SK-N-SH treated with all-trans-retinoic acid at 6 μM for 48 hours (cell line): Measurements from ENCODE around the gene HDHD2.

Experiments used
- ATAC-seq: fragments of 200-7000 bp; cut with Tn5 transposase; 3 replicates; pipeline ENCODE4 v1.9.1; 2020; ENCODE audit warnings: mild to moderate bottlenecking, moderate library complexity
- ARNTL ChIP-seq: fragments of 450-650 bp; formaldehyde crosslinking; IDR thresholded peaks from 2 replicates; pipeline ENCODE4 v1.5.0; 2020; ENCODE audit warnings: low read depth, mild to moderate bottlenecking, moderate library complexity, borderline replicate concordance
- BACH2 ChIP-seq: fragments of 250-450 bp; sonication (Bioruptor Pico); IDR thresholded peaks from 2 replicates; pipeline ENCODE4 v1.9.0; 2021; ENCODE audit warnings: mild to moderate bottlenecking, borderline replicate concordance
- CSDC2 ChIP-seq: fragments of 250-450 bp; sonication (Bioruptor Pico); IDR thresholded peaks from 2 replicates; pipeline ENCODE4 v1.5.0; 2020; ENCODE audit warnings: mild to moderate bottlenecking, moderate library complexity
- CSRNP3 ChIP-seq: fragments of 250-450 bp; sonication (Bioruptor Pico); IDR thresholded peaks from 2 replicates; pipeline ENCODE4 v1.5.1; 2021; ENCODE audit warnings: mild to moderate bottlenecking, moderate library complexity
- GLIS3 ChIP-seq: fragments of 250-450 bp; sonication (Bioruptor Pico); IDR thresholded peaks from 2 replicates; pipeline ENCODE4 v1.5.0; 2020; ENCODE audit warnings: mild to moderate bottlenecking, moderate library complexity
- ISL1 ChIP-seq: fragments of 250-450 bp; sonication (Bioruptor Pico); IDR thresholded peaks from 2 replicates; pipeline ENCODE4 v2.1.2; 2022; ENCODE audit warnings: mild to moderate bottlenecking, moderate library complexity
- OSR1 ChIP-seq: fragments of 250-450 bp; sonication (Bioruptor Pico); IDR thresholded peaks from 2 replicates; pipeline ENCODE4 v1.8.0; 2022; ENCODE audit warnings: moderate library complexity, mild to moderate bottlenecking, inconsistent platforms
- PATZ1 ChIP-seq: fragments of 250-450 bp; sonication (Bioruptor Pico); IDR thresholded peaks from 2 replicates; pipeline ENCODE4 v1.8.0; 2020; ENCODE audit warnings: mild to moderate bottlenecking, moderate library complexity, borderline replicate concordance
- RARB ChIP-seq: fragments of 250-450 bp; sonication (Bioruptor Pico); IDR thresholded peaks from 2 replicates; pipeline ENCODE4 v1.8.0; 2021; ENCODE audit warnings: mild to moderate bottlenecking, moderate library complexity
- SNAI2 ChIP-seq: fragments of 250-450 bp; sonication (Bioruptor Pico); IDR thresholded peaks from 2 replicates; pipeline ENCODE4 v1.5.0; 2020; ENCODE audit warnings: mild to moderate bottlenecking, moderate library complexity
- TCF4 ChIP-seq: fragments of 250-450 bp; sonication (Bioruptor Pico); IDR thresholded peaks from 2 replicates; pipeline ENCODE4 v1.8.0; 2021; ENCODE audit warnings: mild to moderate bottlenecking, moderate library complexity, borderline replicate concordance
- TOX ChIP-seq: fragments of 250-450 bp; sonication (Bioruptor Pico); IDR thresholded peaks from 2 replicates; pipeline ENCODE4 v1.8.0; 2021; ENCODE audit warnings: mild to moderate bottlenecking, moderate library complexity, borderline replicate concordance
- ZC3H10 ChIP-seq: fragments of 250-450 bp; sonication (Bioruptor Pico); IDR thresholded peaks from 2 replicates; pipeline ENCODE4 v1.5.1; 2021; ENCODE audit warnings: mild to moderate bottlenecking, moderate library complexity
- ZFP3 ChIP-seq: fragments of 250-450 bp; sonication (Bioruptor Pico); IDR thresholded peaks from 2 replicates; pipeline ENCODE4 v1.5.0; 2020; ENCODE audit warnings: mild to moderate bottlenecking, moderate library complexity
- ZFP30 ChIP-seq: fragments of 450-650 bp; formaldehyde crosslinking; IDR thresholded peaks from 2 replicates; pipeline ENCODE4 v1.5.0; 2022; ENCODE audit warnings: mild to moderate bottlenecking, moderate library complexity
- ZNF565 ChIP-seq: fragments of 450-650 bp; formaldehyde crosslinking; conservative IDR thresholded peaks from 2 replicates; pipeline ENCODE4 v1.5.0; 2020; ENCODE audit warnings: low read depth, mild to moderate bottlenecking, moderate library complexity
- ZNF70 ChIP-seq: fragments of 450-650 bp; formaldehyde crosslinking; IDR thresholded peaks from 2 replicates; pipeline ENCODE4 v1.5.0; 2020; ENCODE audit warnings: mild to moderate bottlenecking, moderate library complexity
- ZNF8 ChIP-seq: fragments of 450-650 bp; formaldehyde crosslinking; IDR thresholded peaks from 2 replicates; pipeline ENCODE4 v1.5.0; 2020; ENCODE audit warnings: mild to moderate bottlenecking, moderate library complexity
- TF ChIP-seq, protein P1 (sequence below): fragments of 250-450 bp; sonication (Bioruptor Pico); IDR thresholded peaks from 2 replicates; pipeline ENCODE4 v1.5.0; 2020; ENCODE audit warnings: mild to moderate bottlenecking, moderate library complexity
- TF ChIP-seq, protein P2 (sequence below): fragments of 250-450 bp; sonication (Bioruptor Pico); IDR thresholded peaks from 2 replicates; pipeline ENCODE4 v1.5.1; 2020; ENCODE audit warnings: low read depth, mild to moderate bottlenecking, moderate library complexity
- TF ChIP-seq, protein P3 (sequence below): fragments of 250-450 bp; sonication (Bioruptor Pico); IDR thresholded peaks from 2 replicates; pipeline ENCODE4 v1.8.0; 2021; ENCODE audit warnings: low read depth, mild to moderate bottlenecking, moderate library complexity, borderline replicate concordance

Gene HDHD2

DNA sequence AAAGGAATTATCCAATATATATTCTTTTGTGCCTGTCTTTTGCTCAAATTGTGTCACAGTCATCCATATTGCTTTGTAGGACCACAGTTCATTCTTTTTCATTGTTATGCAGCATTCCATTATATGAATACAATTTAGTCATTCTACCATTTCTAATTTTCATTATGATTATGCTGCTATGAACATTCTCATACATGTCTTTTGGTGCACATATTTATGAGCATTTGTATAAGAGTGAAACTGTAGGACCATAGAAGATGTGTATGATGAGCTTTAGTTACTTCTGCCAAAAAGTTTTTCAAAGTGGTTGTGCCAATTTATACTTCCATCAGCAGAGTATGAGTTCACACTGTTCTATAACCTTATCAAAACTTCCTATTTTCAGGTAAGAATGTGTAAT lies 18.2 kb upstream of the HDHD2 start:
- TF ChIP-seq, protein P1, sequence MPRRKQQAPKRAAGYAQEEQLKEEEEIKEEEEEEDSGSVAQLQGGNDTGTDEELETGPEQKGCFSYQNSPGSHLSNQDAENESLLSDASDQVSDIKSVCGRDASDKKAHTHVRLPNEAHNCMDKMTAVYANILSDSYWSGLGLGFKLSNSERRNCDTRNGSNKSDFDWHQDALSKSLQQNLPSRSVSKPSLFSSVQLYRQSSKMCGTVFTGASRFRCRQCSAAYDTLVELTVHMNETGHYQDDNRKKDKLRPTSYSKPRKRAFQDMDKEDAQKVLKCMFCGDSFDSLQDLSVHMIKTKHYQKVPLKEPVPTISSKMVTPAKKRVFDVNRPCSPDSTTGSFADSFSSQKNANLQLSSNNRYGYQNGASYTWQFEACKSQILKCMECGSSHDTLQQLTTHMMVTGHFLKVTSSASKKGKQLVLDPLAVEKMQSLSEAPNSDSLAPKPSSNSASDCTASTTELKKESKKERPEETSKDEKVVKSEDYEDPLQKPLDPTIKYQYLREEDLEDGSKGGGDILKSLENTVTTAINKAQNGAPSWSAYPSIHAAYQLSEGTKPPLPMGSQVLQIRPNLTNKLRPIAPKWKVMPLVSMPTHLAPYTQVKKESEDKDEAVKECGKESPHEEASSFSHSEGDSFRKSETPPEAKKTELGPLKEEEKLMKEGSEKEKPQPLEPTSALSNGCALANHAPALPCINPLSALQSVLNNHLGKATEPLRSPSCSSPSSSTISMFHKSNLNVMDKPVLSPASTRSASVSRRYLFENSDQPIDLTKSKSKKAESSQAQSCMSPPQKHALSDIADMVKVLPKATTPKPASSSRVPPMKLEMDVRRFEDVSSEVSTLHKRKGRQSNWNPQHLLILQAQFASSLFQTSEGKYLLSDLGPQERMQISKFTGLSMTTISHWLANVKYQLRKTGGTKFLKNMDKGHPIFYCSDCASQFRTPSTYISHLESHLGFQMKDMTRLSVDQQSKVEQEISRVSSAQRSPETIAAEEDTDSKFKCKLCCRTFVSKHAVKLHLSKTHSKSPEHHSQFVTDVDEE: no peak
- TF ChIP-seq BACH2: no peak
- TF ChIP-seq ZC3H10 (CRISPR knock-in tag): no peak
- TF ChIP-seq RARB (CRISPR knock-in tag): no peak
- TF ChIP-seq, protein P2, sequence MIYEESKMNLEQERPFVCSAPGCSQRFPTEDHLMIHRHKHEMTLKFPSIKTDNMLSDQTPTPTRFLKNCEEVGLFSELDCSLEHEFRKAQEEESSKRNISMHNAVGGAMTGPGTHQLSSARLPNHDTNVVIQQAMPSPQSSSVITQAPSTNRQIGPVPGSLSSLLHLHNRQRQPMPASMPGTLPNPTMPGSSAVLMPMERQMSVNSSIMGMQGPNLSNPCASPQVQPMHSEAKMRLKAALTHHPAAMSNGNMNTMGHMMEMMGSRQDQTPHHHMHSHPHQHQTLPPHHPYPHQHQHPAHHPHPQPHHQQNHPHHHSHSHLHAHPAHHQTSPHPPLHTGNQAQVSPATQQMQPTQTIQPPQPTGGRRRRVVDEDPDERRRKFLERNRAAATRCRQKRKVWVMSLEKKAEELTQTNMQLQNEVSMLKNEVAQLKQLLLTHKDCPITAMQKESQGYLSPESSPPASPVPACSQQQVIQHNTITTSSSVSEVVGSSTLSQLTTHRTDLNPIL: no peak
- no peak for TF ChIP-seq GLIS3 (CRISPR knock-in tag)
- ATAC-seq: no peak

DNA sequence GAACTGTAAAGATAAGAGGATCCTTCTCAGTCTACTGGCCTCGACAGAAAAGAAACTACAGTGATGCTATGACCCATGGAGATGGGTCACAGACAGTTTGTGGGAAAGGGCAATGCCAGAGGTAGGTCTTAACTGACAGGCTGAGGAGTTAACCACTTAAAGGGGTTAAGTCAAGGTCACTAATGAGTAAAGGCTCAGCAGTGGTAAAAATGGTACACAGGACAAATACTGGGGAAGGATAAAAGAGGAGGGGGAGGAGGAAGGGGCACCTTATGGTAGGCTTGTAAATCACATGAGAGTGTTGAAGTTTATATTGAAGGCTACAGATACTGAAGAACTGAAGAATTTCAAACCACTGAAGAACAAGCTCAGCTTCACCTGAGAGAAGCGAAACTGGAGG lies 16.0 kb upstream of the HDHD2 start:
- TF ChIP-seq ZNF8 (CRISPR knock-in tag): no peak
- no peak for TF ChIP-seq ZC3H10 (CRISPR knock-in tag)
- no peak for TF ChIP-seq TCF4 (CRISPR knock-in tag)
- no peak for TF ChIP-seq RARB (CRISPR knock-in tag)
- no peak for TF ChIP-seq ZFP30
- no peak for TF ChIP-seq GLIS3 (CRISPR knock-in tag)
- no peak for TF ChIP-seq ISL1
- TF ChIP-seq, protein P3, sequence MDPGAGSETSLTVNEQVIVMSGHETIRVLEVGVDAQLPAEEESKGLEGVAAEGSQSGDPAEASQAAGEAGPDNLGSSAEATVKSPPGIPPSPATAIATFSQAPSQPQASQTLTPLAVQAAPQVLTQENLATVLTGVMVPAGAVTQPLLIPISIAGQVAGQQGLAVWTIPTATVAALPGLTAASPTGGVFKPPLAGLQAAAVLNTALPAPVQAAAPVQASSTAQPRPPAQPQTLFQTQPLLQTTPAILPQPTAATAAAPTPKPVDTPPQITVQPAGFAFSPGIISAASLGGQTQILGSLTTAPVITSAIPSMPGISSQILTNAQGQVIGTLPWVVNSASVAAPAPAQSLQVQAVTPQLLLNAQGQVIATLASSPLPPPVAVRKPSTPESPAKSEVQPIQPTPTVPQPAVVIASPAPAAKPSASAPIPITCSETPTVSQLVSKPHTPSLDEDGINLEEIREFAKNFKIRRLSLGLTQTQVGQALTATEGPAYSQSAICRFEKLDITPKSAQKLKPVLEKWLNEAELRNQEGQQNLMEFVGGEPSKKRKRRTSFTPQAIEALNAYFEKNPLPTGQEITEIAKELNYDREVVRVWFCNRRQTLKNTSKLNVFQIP (CRISPR knock-in tag): no peak
- TF ChIP-seq CSRNP3 (CRISPR knock-in tag): no peak
- no peak for TF ChIP-seq OSR1
- TF ChIP-seq TOX (CRISPR knock-in tag): no peak
- no peak for TF ChIP-seq ZNF565 (CRISPR knock-in tag)
- TF ChIP-seq ZFP3 (CRISPR knock-in tag): no peak
- TF ChIP-seq ZNF70: no peak
- no peak for ATAC-seq

DNA sequence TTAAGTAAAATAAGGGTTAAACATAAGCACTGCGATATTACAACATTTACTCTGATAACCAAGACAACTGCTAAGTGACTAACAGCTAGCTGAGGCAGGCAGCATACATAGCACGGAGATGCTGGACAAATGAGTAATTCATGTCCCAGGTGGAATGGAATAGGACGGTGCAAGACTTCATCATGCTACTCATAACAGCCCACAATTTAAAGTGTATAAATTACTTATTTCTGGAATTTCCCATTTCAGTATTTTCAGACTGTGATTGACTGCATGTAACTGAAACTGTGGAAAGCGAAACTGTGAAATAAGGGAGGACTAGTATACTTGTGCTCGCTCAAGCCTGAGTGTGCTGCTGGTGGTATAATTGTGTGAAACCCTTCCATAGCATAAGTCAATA lies 12.9 kb upstream of the HDHD2 start:
- TF ChIP-seq GLIS3 (CRISPR knock-in tag): no peak
- no peak for TF ChIP-seq ZFP3 (CRISPR knock-in tag)
- no peak for TF ChIP-seq ARNTL (CRISPR knock-in tag)
- TF ChIP-seq TCF4 (CRISPR knock-in tag): no peak
- TF ChIP-seq CSRNP3 (CRISPR knock-in tag): no peak
- TF ChIP-seq, protein P1: no peak
- TF ChIP-seq ZNF8 (CRISPR knock-in tag): no peak
- no peak for TF ChIP-seq OSR1
- no peak for TF ChIP-seq SNAI2 (CRISPR knock-in tag)
- TF ChIP-seq ZNF70: no peak
- no peak for TF ChIP-seq CSDC2 (CRISPR knock-in tag)
- no peak for TF ChIP-seq RARB (CRISPR knock-in tag)
- TF ChIP-seq PATZ1: no peak
- TF ChIP-seq TOX (CRISPR knock-in tag): no peak
- TF ChIP-seq ZC3H10 (CRISPR knock-in tag): no peak
- TF ChIP-seq, protein P3 (CRISPR knock-in tag): no peak
- ATAC-seq: peak; percentile 94
